ENCODE results near the gene MMADHC.

- no peak for TF ChIP-seq EZH2phosphoT487 (IDR thresholded peaks at IDR 0.05; ENCODE audit: insufficient read depth, low read depth)
- no peak for TF ChIP-seq EZH2 (IDR thresholded peaks at IDR 0.05; ENCODE audit: insufficient read depth, poor library complexity, severe bottlenecking)
These were observed 23.7 kb upstream of the MMADHC start for GRCh38 chr2:149611100-149611820.

All from GM23248 (cell line).